ENCODE results near the gene HMX1.

The HMX1 gene

GRCh38 chr4:8854931-8855330 is 16.7 kb downstream of the HMX1 start:
- DNase-seq, result no peak

- no peak for DNase-seq
Measured at GRCh38 chr4:8854016-8854415, 17.6 kb downstream of the HMX1 start.

GRCh38 chr4:8853249-8853648 is 18.4 kb downstream of the HMX1 start:
- no peak for DNase-seq

- DNase-seq, result no peak
Measured at GRCh38 chr4:8852118-8852704, 19.4 kb downstream of the HMX1 start.

GRCh38 chr4:8851321-8852117 is 20.1 kb downstream of the HMX1 start:
- DNase-seq, result no peak

GRCh38 chr4:8850830-8851188 is 20.8 kb downstream of the HMX1 start:
- DNase-seq, result no peak

- no peak for DNase-seq
Measured at GRCh38 chr4:8850074-8850829, 21.4 kb downstream of the HMX1 start.

GRCh38 chr4:8849266-8850073 is 22.2 kb downstream of the HMX1 start:
- DNase-seq, result no peak

- no peak for DNase-seq
Measured at GRCh38 chr4:8848507-8849265, 23.0 kb downstream of the HMX1 start.

- no peak for DNase-seq
Measured at GRCh38 chr4:8847764-8848163, 23.9 kb downstream of the HMX1 start.

- DNase-seq, result peak in 1 of 2 experiments; percentile 2
Measured at GRCh38 chr4:8847331-8847730, 24.3 kb downstream of the HMX1 start.

- DNase-seq, result no peak
Measured at GRCh38 chr4:8846826-8847225, 24.8 kb downstream of the HMX1 start.

GRCh38 chr4:8846046-8846720 is 25.5 kb downstream of the HMX1 start:
- DNase-seq, result no peak

GRCh38 chr4:8844976-8845690 is 26.5 kb downstream of the HMX1 start:
- DNase-seq, result no peak

- no peak for DNase-seq
Measured at GRCh38 chr4:8843597-8843996, 28.0 kb downstream of the HMX1 start.

GRCh38 chr4:8842614-8843013 is 29.0 kb downstream of the HMX1 start:
- no peak for DNase-seq

GRCh38 chr4:8841678-8842268 is 29.9 kb downstream of the HMX1 start:
- DNase-seq, result no peak

GRCh38 chr4:8840816-8841455 is 30.7 kb downstream of the HMX1 start:
- DNase-seq, result no peak

- no peak for DNase-seq
Measured at GRCh38 chr4:8840006-8840793, 31.4 kb downstream of the HMX1 start.

All from activated T-cell treated with anti-CD3 and anti-CD28 coated beads, Interleukin-2, amount 50 U/mL, for 48 hours (primary cell).